Activated CD8-positive, alpha-beta memory T cell treated with anti-CD3 and anti-CD28 coated beads for 36 hours (primary cell): ENCODE measurements around the gene MORN5. TPM values are rescaled to one million over a fixed set of nuclear protein-coding genes. Genes with fewer than 3 reads are reported as not detected.

Experiments
- CTCF ChIA-PET: fragments of 350-600 bp; sonication (Branson Sonifier 250); formaldehyde crosslinking; loops from one replicate; lab custom pipeline; 2021; ENCODE audit warnings: antibody characterized with exemption; lab: Charles Lee
- POLR2A ChIA-PET: fragments of 350-600 bp; sonication (Branson Sonifier 250); formaldehyde crosslinking; loops from one replicate; lab custom pipeline; 2021; ENCODE audit warnings: antibody characterized with exemption; lab: Charles Lee
- total RNA-seq, 2 experiments: library from RNA; stranded (reverse); gene quantifications; one replicate each; pipeline ENCODE4 v1.2.3, GENCODE V29; 2021

MORN5 gene
- total RNA-seq, 2 experiments from 2014 or later = not detected

GRCh38 chr9:122239722-122240121 lies 80.0 kb downstream of the MORN5 start:
- CTCF ChIA-PET = no interaction called here
- POLR2A ChIA-PET = no interaction called here

GRCh38 chr9:122244349-122244748 lies 84.6 kb downstream of the MORN5 start:
- CTCF ChIA-PET = no interaction called here

GRCh38 chr9:122246666-122247065 lies 87.0 kb downstream of the MORN5 start:
- CTCF ChIA-PET = no interaction called here
- POLR2A ChIA-PET = no interaction called here

More at GRCh38 chr9:122244349-122244748, 84.6 kb downstream of the MORN5 start:
- POLR2A ChIA-PET = no interaction called here

GRCh38 chr9:122248448-122248865 lies 88.7 kb downstream of the MORN5 start:
- POLR2A ChIA-PET = no interaction called here
- CTCF ChIA-PET = no interaction called here

Other genes starting within 250 kb of the MORN5 start
- 1 to 10 TPM; 2.0 to 2.6 TPM for gene TTLL11, start 66.6 kb upstream of the MORN5 start, total RNA-seq
- 10 to 100 TPM; 50.7 to 56.2 TPM for gene NDUFA8, start 129 bp upstream of the MORN5 start, total RNA-seq
- gene LHX6, start 69.0 kb downstream of the MORN5 start, total RNA-seq = not detected
- gene RBM18, start 104.9 kb downstream of the MORN5 start, total RNA-seq = 10 to 100 TPM; 34.1 to 35.4 TPM
- gene MRRF, start 105.0 kb downstream of the MORN5 start, total RNA-seq = 10 to 100 TPM; 71.7 to 73.0 TPM
- under 1 TPM in 1 of 2 experiments, not detected in 1; 0.08 TPM for gene PTGS1, start 211.1 kb downstream of the MORN5 start, total RNA-seq